T follicular helper cell (primary cell): ENCODE data around the gene XPO4.
"Not testable (repeated sequence)": the region's sequence is repeated elsewhere in the genome, so short reads cannot be mapped to it uniquely, and the experiment has no call there.

Source experiments
- DNase-seq: peaks from one replicate; pipeline ENCODE4 v3.0.0-alpha.2; 2020; ENCODE audit warnings: low read depth

Gene XPO4

DNA sequence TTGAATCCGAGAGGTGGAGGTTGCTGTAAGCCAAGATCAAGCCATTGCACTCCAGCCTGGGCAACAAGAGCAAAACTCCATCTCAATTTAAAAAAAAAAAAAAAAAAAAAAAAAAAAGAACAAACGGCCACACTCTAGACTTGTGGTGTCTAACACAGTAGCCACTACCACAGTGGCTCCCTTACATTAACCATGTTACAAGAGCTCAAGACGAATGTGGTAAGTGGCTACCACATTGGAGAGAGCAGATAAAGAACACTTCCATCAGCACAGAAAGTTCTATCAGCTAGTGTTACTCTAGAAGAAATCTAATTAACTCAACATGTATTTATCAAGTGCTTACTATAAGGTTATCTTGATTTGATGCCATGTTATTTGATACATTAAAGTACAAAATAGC, 11.5 kb downstream of the XPO4 start:
- DNase-seq = no peak

DNA sequence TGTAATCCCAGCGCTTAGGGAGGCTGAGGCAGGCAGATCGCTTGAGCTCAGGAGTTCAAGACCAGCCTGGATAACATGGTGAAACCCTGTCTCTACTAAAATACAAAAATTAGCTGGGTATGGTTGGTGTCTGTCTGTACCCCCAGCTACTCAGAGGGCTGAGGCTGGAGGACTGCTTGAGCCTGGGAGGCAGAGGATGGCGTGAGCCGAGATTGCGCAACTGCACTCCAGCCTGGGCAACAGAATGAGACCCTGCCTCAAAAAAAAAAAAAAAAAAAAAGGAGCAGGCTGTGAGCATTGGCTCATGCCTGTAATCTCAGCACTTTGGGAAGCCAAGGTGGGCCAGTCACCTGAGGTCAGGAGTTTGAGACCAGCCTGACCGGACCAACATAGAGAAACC, 12.0 kb downstream of the XPO4 start:
- DNase-seq = not testable (repeated sequence)

GRCh38 chr13:20882206-20882605, 20.3 kb downstream of the XPO4 start:
- DNase-seq = no peak

- DNase-seq = no peak
Measured at GRCh38 chr13:20877902-20878301, 24.6 kb downstream of the XPO4 start.

GRCh38 chr13:20876802-20877201, 25.7 kb downstream of the XPO4 start:
- not testable (repeated sequence) for DNase-seq

- DNase-seq = not testable (repeated sequence)
Measured at GRCh38 chr13:20874439-20874838, 28.1 kb downstream of the XPO4 start.

- no peak for DNase-seq
Measured at GRCh38 chr13:20873348-20873747, 29.2 kb downstream of the XPO4 start.

GRCh38 chr13:20870829-20871228, 31.7 kb downstream of the XPO4 start:
- DNase-seq = no peak

DNA sequence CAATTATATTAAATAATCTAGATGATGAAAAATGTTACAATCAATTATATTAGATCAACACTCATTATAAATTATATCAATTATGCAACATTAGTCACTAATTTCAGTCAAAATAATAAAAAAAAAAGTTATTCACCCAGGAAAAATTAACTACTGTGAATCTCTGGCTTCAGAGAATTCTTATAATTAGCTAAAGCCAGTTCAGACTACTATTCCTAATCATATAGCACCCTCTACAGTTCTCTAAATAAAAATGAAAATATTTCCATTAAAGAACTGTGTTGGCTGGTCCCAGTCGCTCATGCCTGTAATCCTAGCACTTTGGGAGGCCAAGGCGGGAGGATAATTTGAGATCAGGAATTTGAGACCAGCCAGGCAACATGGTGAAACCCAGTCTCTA, 33.0 kb downstream of the XPO4 start:
- no peak for DNase-seq

GRCh38 chr13:20867408-20867807, 35.1 kb downstream of the XPO4 start:
- DNase-seq = no peak

- DNase-seq = not testable (repeated sequence)
Measured at GRCh38 chr13:20861666-20862065, 40.9 kb downstream of the XPO4 start.

DNA sequence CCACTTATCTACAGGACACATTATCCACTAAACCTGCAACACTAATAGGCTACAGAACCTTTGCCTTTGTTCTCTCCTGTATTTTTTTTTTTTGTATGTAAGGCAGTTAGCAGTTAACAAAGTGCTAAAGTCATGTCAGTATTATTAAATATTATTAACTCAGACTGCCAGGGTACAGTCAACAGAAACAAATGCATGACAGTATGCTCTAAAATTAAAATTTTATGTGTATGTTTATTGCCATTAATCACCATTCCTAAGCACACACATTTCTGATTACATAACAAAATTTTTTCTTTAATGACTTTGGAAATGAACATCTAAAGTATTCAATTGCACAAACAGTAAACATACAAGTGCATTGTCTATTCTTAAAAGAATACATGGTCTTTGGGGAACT, 41.7 kb downstream of the XPO4 start:
- no peak for DNase-seq

GRCh38 chr13:20856650-20857049, 45.9 kb downstream of the XPO4 start:
- DNase-seq = no peak

DNA sequence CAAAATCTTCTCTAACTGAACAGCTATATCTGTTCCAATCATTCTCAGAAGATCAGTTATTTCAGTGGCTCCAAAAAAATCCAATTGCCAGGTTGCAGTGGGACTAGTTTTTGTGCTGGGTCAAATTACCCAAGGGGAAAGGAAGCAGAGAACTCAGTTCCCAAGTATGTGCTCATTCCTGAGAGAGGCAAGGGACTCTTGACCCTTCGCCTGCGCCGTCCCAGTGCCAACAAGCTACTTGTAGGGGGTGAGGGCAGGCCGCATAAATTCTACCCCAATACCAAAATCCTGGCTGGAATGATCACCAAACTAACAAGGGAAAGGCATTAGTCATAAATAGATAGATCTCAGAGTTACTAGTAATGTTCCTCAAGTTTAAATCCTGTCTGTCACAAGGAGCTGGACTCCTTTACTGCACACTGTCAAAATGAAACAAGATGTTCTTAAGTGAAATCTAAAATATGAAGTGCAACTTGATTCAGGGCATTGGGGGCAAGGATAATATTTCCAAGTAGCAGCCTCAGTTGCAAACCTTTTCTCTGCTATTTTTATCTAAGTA, 50.6 kb downstream of the XPO4 start:
- DNase-seq = no peak

- DNase-seq = no peak
Measured at GRCh38 chr13:20848944-20849343, 53.6 kb downstream of the XPO4 start.

DNA sequence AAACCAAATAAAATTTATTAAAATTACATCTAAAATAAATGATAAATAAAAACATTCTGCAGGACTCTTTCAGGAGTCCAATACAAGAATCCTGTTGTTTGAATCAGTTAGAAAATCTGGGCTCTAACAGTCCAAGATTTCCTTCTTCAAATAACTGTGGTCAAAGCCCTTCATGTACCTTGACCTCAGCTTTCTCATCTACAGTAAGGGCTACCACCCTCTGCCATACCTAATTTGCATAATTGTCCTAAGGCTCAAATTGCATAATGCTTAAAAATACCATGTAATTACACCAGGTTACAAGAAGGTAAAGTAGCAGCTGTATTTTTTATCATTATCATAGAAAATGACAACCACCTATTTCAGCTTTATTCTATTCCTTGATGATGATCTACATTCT, 54.3 kb downstream of the XPO4 start:
- DNase-seq = no peak

GRCh38 chr13:20847296-20847695, 55.2 kb downstream of the XPO4 start:
- no peak for DNase-seq

DNA sequence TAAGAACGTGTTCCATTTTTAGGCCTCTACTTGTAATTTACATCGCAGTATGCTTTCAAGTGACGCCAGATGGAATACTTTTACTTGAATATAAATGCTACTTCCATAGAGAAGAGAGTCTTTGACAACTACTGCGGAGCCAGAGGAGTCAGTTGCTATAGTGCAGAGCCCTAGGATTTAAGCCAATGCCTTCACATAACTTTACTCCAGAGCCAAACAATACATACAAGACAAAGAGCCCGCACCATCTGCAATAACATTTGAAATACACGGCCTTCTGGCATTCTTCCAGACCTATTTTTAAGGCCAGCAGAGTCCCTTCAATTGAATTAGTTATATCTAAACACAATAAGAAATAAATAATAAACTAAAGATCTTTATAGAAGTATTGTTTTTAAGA, 59.4 kb downstream of the XPO4 start:
- DNase-seq = no peak

DNA sequence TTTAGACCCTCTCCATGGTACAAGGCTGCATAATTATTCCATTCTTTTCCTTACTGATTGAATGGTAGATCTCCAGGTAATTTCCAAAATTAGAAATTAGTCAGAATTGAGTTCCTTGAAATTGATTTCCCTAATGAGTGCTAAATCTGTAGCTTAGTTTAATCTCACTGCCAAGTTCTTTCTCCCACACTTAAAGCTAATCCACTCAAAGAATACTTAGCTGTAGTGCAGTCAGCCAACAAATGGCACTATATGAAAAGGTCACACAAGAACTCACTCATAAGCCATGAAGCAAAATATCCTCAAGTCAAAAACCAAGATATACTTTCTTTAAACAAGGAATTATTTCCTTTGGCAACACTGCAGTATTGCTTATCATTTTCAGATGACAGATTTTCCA, 62.0 kb downstream of the XPO4 start:
- DNase-seq = no peak

- no peak for DNase-seq
Measured at GRCh38 chr13:20833900-20834679, 68.5 kb downstream of the XPO4 start.

DNA sequence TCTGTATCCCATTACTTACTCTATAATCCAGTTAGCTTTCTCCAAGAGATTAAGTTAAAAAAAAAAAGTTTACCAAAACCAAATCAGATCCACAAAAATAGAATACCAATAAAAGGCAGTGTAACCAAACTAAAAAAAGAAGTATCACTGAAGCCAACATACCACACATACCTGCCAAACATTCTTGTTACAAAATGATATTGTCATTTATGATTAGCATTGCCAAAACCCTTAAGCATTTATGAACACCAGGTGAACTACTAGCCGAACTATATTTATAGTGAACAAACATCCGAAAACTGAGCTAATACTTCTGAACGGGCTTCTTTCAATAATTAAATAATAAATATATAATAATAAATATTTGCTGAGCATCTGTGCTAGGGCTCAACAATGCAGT, 69.7 kb downstream of the XPO4 start:
- no peak for DNase-seq

DNA sequence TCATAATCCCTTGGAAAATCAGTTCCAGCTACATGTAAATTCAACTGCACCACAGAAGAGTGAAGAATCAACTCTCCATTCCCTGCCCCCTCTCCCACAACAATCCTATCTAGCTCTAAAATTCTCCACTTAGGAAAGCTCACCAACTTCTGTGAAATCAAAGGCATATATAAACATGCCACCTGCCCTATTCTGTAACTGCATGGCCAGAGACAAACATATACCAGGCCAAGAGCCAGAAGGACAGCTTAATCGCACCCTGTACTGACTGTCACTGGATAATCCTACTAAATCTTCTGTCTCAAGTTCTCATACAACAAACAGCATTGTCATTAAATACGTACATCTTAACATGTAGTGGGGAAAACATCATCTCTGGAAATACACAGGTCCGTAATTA, 70.6 kb downstream of the XPO4 start:
- no peak for DNase-seq

DNA sequence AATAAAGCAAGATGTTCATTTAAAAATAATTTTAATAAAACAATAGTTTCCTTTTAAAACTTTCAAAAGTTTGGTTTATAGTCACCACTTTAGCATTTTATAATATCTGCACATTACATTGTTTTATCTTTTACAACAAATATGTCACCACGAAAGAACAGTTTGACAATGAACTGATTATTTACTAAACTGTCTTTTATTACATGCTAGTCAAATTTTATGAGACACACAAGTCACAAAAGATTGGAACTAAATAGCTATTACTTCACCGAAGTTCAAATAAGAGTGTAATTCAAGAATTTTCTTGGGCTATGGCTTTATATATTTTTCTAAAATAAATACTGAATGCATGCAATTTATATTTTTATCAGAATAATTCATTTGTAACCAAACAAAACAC, 71.3 kb downstream of the XPO4 start:
- no peak for DNase-seq
